Activated B cell treated with CpG ODN at 0.5 μM for 24 hours (primary cell): ENCODE measurements around the gene TXNDC2. TPM values are rescaled to one million over a fixed set of nuclear protein-coding genes. Genes with fewer than 3 reads are reported as not detected.

Experiments used
- ATAC-seq: fragments of 200-7000 bp; cut with Tn5 transposase; one replicate; pipeline ENCODE4 v1.10.0; 2021; ENCODE audit warnings: low read depth, mild to moderate bottlenecking, moderate library complexity
- CTCF ChIA-PET: fragments of 350-600 bp; sonication (Branson Sonifier 250); formaldehyde crosslinking; loops from one replicate; lab custom pipeline; 2021; ENCODE audit warnings: antibody characterized with exemption; lab: Charles Lee
- POLR2A ChIA-PET: fragments of 350-600 bp; sonication (Branson Sonifier 250); formaldehyde crosslinking; loops from one replicate; lab custom pipeline; 2021; ENCODE audit warnings: antibody characterized with exemption; lab: Charles Lee
- DNase-seq: peaks from one replicate; pipeline ENCODE4 v3.0.0; 2022
- H3K27ac Mint-ChIP-seq: one replicate; pipeline ENCODE4 v1.8.0; 2020; ENCODE audit warnings: mixed read lengths
- H3K27me3 Mint-ChIP-seq: one replicate; pipeline ENCODE4 v1.8.0; 2021; ENCODE audit warnings: mixed read lengths
- H3K36me3 Mint-ChIP-seq: one replicate; pipeline ENCODE4 v1.8.0; 2021; ENCODE audit warnings: low read depth, mixed read lengths
- H3K4me1 Mint-ChIP-seq: one replicate; pipeline ENCODE4 v1.8.0; 2021; ENCODE audit warnings: mixed read lengths
- H3K4me3 Mint-ChIP-seq: one replicate; pipeline ENCODE4 v1.8.0; 2020; ENCODE audit warnings: mild to moderate bottlenecking, mixed read lengths
- H3K9me3 Mint-ChIP-seq: one replicate; pipeline ENCODE4 v1.8.0; 2020; ENCODE audit warnings: mixed read lengths
- intact Hi-C: fragments of 100-400 bp; cut with micrococcal nuclease; formaldehyde crosslinking; loops from one replicate; pipeline ENCODE4 v1.15.1; 2024
- total RNA-seq: library from RNA; stranded (reverse); gene quantifications from 2 replicates; pipeline ENCODE4 v1.2.3, GENCODE V29; 2022
- TF ChIP-seq, protein P1 (sequence below): fragments of 200-600 bp; IDR thresholded peaks from one replicate; pipeline ENCODE4 v1.8.0; 2022; ENCODE audit warnings: antibody characterized with exemption, mild to moderate bottlenecking

TXNDC2 gene
- total RNA-seq, 1 donor from 2014 or later = 0.13 TPM

DNA sequence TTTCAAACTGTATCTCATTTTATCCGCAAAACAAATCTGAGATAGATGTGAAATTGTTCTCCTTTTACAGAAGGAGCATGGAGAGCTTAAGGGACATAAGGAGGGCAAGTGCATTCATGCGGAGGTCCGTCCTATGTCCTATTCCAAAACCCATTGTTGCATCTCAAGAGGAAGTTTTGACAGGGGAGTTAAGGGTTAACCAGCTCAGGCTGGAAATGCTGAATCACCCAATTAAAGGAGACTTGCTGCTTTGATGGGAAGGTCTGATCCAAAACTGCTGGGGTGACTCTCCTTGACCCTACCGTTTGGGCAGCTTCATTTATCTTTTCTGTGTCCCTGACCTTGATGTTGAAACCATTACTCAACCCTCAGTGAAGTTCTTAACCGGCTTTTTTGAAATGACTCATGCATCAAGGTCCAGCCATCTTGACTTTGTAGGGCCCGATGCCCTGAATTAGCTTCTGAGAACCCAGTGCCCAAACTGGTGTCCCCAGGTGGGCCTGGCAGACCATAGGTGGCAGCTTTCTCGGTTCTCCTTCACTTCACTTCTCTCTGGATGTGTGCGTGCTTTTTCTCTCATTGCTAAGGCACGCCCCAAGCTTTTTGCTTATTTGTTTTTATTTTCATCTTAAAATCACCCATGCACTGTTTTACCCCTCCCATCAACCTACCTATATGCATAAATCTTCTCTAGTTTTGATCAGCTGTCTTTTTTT, 15.9 kb upstream of the TXNDC2 start:
- POLR2A ChIA-PET = no interaction called here
- TF ChIP-seq, protein P1, sequence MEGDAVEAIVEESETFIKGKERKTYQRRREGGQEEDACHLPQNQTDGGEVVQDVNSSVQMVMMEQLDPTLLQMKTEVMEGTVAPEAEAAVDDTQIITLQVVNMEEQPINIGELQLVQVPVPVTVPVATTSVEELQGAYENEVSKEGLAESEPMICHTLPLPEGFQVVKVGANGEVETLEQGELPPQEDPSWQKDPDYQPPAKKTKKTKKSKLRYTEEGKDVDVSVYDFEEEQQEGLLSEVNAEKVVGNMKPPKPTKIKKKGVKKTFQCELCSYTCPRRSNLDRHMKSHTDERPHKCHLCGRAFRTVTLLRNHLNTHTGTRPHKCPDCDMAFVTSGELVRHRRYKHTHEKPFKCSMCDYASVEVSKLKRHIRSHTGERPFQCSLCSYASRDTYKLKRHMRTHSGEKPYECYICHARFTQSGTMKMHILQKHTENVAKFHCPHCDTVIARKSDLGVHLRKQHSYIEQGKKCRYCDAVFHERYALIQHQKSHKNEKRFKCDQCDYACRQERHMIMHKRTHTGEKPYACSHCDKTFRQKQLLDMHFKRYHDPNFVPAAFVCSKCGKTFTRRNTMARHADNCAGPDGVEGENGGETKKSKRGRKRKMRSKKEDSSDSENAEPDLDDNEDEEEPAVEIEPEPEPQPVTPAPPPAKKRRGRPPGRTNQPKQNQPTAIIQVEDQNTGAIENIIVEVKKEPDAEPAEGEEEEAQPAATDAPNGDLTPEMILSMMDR = no peak
- Mint-ChIP-seq H3K9me3 (peaks cover 17% of the 10 kb centered on the region), H3K27me3 (peaks cover 6% of the 10 kb centered on the region), H3K36me3 (peaks cover 3% of the 10 kb centered on the region), H3K4me3 (no peak overlapping the region), H3K27ac (no peak overlapping the region), H3K4me1 (peaks cover 2% of the 10 kb centered on the region)
- ATAC-seq = no peak
- intact Hi-C loops = no loop called here
- no peak for DNase-seq
- CTCF ChIA-PET = interaction anchor here (1.2 kb wide), 1 partner anchor 258 kb away, joined by 3 read pairs; no protein-coding TSS in a partner anchor

GRCh38 chr18:9870431-9871008, 15.3 kb upstream of the TXNDC2 start:
- POLR2A ChIA-PET = no interaction called here
- Mint-ChIP-seq H3K9me3 (peaks cover 12% of the 10 kb centered on the region), H3K27me3 (peaks cover 10% of the 10 kb centered on the region), H3K36me3 (no peaks in the 10 kb centered on the region), H3K4me1 (peaks cover 2% of the 10 kb centered on the region), H3K4me3 (no peak overlapping the region), H3K27ac (no peak overlapping the region)
- intact Hi-C loops = no loop called here
- CTCF ChIA-PET = no interaction called here
- no peak for DNase-seq
- TF ChIP-seq, protein P1 = no peak
- ATAC-seq = no peak

DNA sequence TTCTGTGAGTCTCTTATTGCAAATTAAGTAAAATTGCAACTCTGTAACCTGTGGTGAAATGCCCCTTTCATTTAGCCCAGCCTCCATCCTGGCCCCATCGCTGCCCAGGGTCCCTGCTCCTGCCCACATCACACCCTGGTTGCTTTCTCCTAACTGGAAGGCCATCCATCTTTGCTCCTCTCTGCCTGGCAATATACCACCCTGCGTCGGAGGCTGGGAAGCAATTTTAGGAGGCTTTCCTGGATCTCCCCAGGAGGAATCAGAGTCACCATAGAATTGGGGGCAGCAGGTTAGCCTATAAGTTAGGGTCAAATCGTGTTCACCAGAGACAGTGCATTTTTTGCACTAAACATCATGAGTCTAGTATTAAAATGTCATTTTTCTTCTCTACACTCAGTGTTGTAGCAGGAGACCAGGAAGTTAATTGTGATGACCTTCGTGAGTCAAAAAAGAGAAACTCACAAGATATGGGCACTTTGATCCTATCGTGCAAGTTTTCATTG, 14.5 kb upstream of the TXNDC2 start:
- no peak for DNase-seq
- Mint-ChIP-seq H3K4me1 (peaks cover 2% of the 10 kb centered on the region), H3K27ac (no peak overlapping the region), H3K36me3 (no peaks in the 10 kb centered on the region), H3K9me3 (peaks cover 4% of the 10 kb centered on the region), H3K4me3 (no peak overlapping the region), H3K27me3 (peaks cover 12% of the 10 kb centered on the region)
- no peak for ATAC-seq
- TF ChIP-seq, protein P1 = no peak
- ChIA-PET CTCF (no interaction called here), POLR2A (no interaction called here)
- intact Hi-C loops = no loop called here

- DNase-seq = no peak
- Mint-ChIP-seq H3K4me1 (peaks cover 2% of the 10 kb centered on the region), H3K4me3 (no peak overlapping the region), H3K36me3 (no peaks in the 10 kb centered on the region), H3K27me3 (peaks cover 20% of the 10 kb centered on the region), H3K27ac (no peak overlapping the region), H3K9me3 (no peaks in the 10 kb centered on the region)
- no peak for ATAC-seq
- TF ChIP-seq, protein P1 = no peak
- intact Hi-C loops = no loop called here
- ChIA-PET POLR2A (no interaction called here), CTCF (no interaction called here)
Observed at GRCh38 chr18:9872823-9873222, 12.9 kb upstream of the TXNDC2 start.

DNA sequence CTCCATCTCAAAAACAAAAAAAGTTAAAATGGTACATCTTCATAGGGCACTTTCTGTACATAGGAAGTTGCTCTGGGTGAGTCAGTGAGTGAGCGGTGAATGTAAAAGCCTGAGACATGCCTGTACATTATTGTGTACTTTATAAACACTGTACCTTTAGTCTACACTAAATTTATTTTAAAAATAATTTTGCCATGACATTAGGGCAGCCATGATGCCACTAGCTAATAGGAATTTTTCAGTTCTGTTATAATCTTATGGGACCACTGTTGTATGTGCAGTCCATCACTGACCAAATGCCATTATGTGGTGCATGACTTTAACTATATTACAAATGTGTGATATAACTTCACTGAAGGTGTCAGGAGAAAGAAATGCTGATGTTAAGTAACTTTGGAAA, 11.0 kb upstream of the TXNDC2 start:
- no peaks in the 10 kb centered on the region for H3K9me3 Mint-ChIP-seq
- peaks cover 2% of the 10 kb centered on the region for H3K4me1 Mint-ChIP-seq
- H3K36me3 Mint-ChIP-seq = no peaks in the 10 kb centered on the region
- no peak overlapping the region for H3K4me3 Mint-ChIP-seq
- peaks cover 20% of the 10 kb centered on the region for H3K27me3 Mint-ChIP-seq
- no peak overlapping the region for H3K27ac Mint-ChIP-seq
- ChIA-PET CTCF (no interaction called here), POLR2A (no interaction called here)
- ATAC-seq = no peak
- TF ChIP-seq, protein P1 = no peak
- intact Hi-C loops = no loop called here
- no peak for DNase-seq
